ENCODE data around the gene ALG10B.
"Not testable (repeated sequence)": the region's sequence is repeated elsewhere in the genome, so short reads cannot be mapped to it uniquely, and the experiment has no call there.

The ALG10B gene, protein sequence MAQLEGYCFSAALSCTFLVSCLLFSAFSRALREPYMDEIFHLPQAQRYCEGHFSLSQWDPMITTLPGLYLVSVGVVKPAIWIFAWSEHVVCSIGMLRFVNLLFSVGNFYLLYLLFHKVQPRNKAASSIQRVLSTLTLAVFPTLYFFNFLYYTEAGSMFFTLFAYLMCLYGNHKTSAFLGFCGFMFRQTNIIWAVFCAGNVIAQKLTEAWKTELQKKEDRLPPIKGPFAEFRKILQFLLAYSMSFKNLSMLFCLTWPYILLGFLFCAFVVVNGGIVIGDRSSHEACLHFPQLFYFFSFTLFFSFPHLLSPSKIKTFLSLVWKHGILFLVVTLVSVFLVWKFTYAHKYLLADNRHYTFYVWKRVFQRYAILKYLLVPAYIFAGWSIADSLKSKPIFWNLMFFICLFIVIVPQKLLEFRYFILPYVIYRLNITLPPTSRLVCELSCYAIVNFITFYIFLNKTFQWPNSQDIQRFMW

DNA sequence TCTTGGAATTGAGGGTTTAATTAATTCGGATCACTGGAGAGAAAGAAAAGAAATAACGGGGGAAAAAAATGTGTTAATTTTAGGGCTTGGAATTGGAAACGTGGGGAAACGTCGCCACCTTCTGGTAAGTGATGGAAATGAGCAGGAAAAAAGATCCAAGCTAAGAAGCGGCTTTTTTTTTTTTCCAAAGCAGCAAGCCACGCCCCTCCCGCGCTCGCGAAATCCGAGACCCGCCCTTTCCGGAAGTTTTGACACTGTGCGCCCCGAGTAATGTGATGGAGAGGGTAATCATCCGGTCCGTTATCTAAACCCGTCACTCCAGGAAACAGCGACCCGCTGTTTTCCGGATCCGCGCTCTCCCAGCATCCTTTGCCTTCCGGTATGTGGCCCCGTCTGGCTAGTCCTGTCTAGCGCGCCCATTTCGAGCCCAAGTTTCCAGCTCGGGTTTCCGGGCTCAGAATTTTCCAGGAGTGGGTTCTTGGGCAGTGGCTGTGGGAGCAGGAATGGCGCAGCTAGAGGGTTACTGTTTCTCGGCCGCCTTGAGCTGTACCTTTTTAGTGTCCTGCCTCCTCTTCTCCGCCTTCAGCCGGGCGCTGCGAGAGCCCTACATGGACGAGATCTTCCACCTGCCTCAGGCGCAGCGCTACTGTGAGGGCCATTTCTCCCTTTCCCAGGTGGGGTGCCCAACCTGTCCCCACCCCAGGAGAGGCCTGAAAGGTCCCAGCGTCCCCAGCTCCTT, at the start of gene ALG10B:
Gene ALG10B, plus strand, starts transcription at position 384 of the 739 bp plus-strand sequence. Its CDS starts 120 bp downstream, at position 504.
- peak; percentile 97 for DNase-seq

DNA sequence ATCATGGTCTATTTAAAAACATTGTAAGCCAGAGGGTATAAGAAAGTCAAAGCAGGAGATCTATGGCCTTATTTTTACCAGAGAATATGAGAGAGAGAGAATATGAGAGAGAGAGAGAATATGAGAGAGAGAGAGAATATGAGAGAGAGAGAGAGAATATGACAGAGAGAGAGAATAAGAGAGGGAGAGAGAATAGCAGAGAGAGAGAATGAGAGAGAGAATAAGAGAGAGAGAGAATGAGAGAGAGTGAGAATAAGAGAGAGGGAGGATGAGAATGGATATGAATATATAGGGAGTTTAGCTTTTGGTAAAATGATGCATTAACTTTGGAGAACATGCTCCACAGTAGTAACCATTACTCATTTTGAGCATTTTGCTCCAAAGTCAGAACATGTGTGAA, 48.0 kb upstream of the ALG10B start:
- no peak for DNase-seq

DNA sequence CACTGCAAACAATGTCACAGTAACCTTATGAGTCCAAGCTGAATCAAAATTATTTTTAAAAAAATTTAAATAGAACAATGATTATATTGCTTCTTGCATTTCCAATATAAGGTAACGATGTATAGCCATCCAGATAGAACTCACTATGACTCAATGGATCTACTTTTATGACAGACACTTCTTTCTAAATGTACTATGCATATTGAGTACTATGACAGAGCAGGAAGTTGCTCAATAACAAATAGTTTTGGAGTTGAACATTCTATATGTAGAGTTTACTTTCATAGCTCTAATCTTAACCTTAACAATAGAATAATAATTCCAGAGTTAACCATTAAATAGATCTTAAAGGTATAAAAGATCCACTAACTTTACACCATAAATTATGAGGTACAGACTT, 46.7 kb upstream of the ALG10B start:
- no peak for DNase-seq

DNA sequence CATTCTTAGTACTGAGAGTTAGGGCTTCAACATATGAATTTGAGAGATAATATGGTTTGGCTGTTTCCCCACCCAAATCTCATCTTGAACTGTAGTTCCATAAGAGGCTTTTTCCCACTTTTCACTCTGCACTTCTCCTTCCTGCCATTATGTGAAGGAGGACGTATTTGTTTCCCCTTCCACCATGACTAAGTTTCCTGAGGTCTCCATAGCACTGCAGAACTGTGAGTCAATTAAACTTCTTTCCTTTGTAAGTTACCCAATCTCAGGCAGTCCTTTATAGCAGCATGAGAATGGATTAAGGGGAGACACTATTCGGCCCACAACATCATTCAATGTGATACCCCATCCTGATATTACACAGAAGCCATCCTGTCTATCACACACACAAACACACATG, 36.8 kb upstream of the ALG10B start:
- DNase-seq: no peak

DNA sequence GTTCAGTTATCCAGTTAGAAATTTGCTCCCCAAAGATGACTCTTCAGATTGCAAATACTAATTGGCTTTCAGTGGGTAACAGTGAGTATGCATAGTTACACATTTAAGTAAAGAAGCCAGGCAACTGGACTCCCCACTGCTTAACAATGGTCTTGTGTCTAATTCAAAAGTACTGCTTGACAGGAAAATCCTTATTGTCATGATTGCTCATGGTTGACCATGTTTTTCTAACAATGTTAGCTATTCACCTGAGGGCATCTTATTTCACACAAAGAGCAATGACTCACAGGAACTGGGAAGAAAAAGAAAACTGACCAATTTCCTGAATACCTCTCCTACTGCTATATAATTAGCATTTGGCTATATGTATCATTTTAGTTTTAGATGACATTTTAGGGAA, 33.7 kb upstream of the ALG10B start:
- DNase-seq: no peak

DNA sequence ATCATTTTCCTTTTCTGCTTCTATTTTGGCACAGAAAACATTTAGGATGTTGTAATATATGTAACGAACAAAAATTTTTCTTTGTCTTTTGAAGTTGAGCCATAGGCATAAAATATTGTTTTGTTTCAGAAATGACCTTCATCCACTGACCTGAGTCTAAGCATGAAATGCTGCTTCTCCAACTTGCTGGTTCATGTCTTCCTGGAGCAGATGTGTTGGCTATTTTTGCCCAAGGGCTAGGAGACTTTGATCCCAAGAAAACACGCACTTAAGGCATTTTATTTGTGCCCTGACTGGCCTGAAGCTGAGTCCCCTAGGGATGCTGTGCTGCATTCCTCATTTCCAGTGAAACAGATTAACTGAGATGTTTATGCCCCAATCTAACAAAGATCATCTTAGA, 27.2 kb upstream of the ALG10B start:
- DNase-seq: no peak

DNA sequence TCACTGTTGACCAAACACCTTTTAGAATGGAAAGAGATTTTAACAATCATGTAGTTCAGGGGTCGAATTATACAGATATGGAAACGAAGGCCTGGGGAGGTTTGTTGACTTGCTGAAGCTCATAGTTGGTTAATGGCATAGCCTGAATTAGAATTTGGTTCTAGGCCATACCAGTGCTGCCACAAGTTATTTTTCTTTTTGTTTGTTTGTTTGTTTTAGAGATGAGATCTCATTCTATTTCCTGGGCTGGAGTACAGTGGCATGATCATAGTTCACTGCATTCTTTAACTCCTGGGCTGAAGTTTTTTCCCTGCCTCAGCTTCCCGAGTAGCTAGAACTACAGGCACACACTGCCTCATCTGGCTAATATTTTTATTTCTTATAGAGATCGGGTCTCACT, 25.4 kb upstream of the ALG10B start:
- DNase-seq: no peak

DNA sequence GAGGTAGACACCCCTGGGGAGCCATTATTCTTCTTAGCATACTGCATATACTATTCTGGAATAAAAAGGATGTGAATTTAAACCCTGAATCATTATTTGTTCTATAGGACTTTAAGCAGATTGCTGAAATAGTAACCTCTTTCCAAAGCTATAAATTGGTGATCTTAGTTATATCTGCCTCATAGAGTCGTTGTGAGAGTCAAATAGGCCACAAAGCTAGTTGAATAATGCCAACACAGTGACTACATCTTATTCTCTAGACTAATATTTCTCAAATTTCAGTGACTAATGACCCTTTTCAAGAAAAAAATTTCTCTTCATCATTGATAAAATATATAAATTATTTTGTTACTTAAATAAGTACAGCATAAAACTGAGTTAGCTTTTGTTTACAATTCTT, 13.6 kb upstream of the ALG10B start:
- not testable (repeated sequence) for DNase-seq

DNA sequence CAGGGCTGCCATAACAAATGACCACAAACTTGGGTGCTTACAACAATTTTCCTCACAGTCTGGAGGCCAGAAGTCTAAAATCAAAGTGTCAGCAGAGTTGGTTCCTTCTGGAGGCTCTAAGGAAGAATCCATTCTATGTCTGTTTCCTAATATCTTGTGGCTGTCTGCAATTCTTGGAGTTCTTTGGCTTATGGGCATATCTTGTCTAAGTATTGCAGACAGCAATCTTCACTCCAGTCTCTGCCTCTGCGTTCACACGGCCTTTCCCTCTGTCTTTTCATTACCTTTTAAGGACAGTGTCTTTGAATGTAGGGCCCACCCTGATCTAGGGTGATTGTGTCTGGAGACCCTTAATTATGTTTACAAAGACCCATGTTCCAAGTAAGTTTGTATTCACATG, 5.4 kb downstream of the ALG10B start:
- not testable (repeated sequence) for DNase-seq

DNA sequence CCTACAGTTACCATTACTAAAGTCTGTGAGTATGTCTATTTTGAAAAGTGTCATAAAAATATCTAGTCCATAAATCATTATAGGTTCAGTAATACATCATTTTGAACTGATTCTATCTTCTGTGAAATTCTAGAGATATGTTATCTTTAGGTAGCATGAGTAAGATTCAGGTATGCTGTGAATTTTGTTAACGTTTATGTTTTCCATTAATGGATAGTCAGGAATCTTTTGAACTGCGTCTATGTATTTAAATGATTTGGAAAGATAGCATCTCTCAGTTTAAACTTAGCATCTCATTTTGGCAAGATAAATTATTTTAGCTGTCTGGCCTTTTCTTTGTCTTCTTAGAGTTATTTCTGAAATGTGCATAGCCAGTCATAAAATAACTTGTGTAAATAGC, 8.3 kb downstream of the ALG10B start:
- DNase-seq: no peak

DNA sequence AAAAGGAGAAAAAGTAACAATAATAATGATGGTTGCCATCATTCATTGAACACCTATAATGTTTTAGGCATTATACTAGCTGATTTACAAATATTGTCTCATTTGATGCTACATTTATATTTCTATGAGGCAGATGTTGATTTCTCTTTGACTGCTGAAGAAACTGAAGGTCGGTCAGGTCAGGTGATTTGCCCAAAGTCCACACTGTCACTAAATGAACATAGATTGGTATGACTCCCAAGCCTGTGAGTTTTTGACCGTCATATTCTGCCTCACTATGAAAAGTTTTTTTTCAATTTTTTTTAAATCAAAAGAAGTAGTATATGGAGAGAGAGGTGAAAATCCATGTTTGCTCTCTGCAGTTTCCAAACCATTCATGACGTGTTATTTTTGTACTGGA, 10.8 kb downstream of the ALG10B start:
- no peak for DNase-seq

DNA sequence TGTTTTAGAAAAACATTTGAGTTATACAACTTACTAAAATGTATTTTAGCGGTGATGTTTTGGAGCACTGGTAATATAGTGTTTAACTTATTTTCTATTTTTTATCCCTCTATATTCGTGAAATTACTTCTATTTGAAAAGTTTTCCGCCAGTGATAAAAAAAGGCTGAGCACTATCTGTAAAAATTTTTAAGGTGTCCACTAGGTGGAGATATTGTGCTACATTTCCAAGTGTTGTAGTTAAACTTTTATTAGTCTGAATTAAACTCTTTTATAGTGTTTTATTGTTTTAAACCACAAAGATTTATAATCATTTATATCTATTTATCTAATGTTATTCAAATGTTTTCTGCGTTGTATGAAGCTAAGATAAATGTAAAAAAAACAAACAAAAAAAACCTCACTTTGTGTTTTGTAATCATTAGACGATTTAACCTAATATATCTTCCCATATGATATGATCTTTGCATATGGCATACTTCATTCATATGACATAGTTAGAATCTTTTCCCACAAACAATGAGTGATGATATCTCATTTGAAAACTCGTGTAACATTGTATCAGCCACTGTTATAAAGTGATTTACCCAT, 11.8 kb downstream of the ALG10B start:
- no peak for DNase-seq

DNA sequence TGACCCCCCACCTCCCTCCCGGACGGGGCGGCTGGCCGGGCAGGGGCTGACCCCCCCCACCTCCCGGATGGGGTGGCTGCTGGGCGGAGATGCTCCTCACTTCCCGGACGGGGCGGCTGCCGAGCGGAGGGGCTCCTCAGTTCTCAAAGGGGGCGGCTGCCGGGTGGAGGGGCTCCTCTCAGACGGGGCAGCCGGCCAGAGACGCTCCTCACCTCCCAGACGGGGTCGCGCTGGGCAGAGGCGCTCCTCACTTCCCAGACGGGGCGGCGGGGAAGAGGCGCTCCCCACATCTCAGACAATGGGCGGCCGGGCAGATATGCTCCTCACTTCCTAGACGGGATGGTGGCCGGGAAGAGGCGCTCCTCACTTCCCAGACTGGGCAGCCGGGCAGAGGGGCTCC, 13.8 kb downstream of the ALG10B start:
- DNase-seq: not testable (repeated sequence)

DNA sequence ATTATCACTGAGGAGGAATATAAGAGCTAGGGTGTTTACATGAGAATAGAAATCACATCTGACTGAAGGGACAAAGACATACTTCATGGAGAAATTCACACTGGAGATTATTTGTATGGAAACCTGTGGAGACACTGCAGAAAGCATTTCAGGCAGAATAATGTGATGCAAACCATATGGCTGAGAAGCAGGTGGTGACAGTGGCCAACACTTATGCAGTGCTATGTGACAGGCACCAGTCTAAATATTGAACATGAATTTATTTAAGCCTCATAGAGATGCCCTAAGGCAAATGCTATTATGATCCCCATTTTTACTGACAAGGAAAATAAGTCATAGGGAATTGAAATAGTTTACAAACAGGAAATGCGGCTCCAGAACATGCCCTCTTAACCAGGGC, 16.2 kb downstream of the ALG10B start:
- no peak for DNase-seq

DNA sequence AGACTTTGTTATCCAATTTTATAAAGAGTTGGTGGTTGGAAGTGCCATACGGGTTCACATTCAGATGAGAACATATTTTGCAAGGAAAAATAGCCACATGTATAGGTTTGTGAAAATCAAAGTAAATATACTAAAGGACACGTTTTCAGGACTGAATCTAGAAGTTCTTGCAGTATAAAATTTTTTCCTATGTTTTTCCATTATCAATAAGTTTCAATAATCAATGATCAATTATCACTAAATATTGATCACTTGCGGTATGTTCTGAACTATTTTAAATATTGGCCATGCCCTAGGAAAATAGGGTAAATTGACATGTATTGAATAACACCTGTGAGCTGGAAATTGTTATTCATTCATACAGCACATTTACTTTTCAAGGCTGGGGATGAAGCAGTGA, 25.9 kb downstream of the ALG10B start:
- no peak for DNase-seq

DNA sequence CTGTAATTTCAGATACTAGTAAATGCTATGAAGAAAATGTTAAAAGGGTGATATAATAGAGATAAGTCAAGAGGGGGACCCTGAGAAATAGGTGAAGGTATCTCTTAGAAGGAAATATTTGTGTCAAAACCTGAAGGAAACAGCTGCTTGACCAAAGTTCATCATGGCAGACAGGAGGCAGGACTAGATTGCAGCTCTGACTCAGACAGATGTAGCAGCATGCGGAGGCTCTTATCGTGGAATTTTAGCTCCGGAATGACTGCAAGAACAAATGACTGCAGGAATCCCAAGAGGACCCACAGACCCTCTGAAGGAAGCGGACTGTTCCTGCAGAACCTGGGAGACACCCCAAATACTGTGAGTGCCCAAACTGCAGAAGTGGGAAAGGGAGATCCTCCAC, 26.7 kb downstream of the ALG10B start:
- DNase-seq: not testable (repeated sequence)

DNA sequence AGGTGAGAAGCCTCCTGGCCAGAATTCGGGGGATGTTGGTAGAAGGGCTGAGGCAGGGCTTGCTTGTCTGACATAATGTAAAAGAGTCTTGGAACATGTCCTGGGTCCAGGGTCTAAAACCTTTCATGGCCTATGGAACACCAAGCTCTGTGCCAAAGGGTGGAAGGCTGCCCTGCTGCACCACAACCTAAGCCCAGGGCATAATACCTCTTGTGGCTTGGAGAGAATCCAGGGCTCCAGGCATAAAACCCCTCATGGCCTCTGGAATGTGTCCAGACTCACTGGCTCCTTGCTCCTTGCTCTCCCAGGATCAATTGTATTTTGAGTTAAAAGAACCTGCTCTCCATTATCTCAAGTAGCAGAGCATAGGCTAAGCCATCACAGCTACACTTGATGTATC, 27.3 kb downstream of the ALG10B start:
- not testable (repeated sequence) for DNase-seq

DNA sequence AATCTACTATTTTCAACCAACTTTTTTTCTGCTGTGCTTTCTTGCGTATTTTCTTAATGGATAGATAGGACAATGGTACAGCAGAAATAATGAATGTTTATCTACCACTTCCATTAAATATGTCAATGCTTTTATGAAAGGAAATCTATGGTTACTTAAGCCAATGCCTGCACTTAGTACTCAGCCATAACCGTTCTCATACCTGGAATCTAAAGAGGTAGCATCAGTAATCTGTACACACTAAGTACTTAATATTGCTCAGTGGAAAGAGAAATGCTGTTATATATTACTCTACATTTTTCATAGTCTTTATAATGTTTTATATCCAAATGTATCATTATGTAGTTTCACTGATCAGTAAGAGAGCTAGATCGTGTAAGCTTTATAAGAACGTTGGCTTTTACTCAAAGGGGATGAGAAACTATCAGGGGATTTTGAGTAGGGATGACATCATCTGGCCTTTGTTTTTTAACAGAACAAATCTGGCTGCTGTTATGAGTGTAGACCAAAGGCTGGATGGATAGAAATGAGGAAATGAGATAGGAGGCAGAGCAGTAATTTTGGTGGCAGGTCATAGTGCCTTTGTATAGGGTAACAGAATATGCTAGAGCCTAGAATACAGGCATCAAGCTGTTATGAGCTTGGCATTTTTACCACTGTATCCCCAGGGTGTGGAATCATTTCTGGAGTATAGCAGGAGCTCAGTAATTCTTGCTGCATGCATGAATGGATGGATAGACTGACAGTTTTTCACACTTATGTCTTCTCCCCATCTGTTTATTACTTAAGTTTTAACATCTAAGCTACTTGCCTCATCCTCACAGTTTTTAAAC, 34.0 kb downstream of the ALG10B start:
- no peak for DNase-seq

DNA sequence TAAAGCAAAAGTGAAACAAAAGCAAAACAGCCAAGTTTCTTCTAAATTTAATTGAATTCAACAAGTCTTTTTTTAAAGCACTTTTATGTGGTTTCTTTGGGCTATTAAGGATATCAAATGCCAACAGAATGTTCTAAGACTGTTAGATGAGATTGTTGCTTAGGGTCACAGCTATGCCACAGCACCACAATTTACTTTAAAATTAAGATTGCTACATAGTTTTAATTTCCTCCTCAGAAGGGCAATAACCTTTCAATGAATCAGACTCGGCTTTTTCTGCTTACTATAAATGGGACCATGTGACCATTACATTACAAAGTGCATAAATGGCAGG, 34.6 kb downstream of the ALG10B start:
- not testable (repeated sequence) for DNase-seq

DNA sequence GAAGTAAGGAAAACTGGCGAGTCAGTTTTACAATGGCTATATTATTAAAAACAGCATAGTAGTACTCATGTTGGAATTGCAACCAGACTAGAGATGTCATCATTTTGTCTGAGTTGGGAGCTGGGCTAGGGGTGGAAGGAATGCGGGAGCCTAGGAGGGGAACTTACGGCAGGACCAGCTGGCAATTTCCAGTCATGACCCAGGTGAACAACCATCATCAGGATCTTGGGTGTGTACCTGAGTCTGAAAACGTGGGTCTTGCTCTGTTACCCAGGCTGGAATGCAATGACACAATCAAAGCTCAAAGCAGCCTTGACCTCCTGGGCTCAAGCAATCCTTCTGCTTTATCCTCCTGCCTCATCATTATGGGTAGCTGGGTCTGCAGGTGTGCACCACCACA, 50.9 kb downstream of the ALG10B start:
- DNase-seq: no peak

DNA sequence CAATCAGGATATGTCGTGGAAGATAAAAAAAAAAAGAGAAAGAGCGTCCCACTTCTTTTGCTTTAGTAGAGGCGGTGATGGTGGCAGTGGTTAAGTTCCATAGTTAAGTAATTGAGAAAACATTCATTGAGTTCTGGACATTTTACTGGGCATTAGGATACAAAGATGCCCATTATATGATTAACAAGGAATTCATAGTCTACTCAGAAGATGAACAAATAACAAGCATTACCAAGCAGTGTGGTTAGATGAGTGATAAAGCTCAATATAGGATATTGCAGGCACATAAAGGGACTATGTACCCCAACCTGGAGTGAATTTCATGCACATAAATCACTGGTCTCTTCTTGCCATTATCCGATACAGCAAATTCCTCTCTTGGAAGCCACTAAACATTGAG, 53.7 kb downstream of the ALG10B start:
- no peak for DNase-seq

DNA sequence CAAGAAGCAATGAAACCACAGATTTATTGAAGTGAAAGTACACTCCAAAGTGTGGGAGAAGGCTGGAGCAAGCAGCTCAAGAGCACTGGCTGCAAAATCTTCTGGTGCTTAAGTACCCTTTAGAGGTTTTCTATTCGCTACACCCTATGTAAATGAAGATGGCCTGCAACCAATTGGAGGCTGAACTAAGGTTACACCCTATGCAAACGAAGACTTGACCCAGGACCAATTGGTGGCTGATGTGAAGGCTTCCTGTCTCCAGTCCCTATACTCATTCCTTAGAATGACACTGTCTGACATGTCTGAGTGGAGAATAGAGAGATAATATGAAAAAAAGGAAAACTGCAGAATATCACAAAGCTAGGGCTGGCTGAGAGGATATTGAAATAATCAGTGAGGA, 57.2 kb downstream of the ALG10B start:
- DNase-seq: no peak

DNA sequence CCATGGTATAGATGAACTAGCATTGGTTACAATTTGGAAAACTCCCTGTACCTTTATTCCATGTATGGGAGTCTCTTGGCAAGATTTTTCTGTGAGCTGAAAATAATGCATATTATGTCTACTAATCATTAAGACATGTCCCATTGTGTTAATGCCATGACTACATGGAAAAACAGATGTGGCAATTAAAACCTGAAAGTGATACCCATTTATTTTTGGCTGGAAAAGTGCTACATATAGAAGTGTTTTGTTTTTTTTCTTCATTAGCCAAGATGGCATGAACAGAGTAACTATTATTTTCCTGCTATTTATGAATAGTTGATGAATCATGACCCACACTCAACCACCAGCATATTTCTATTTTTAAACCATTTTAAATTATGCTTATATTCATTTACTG, 58.2 kb downstream of the ALG10B start:
- no peak for DNase-seq

Measured in activated effector memory CD4-positive, alpha-beta T cell treated with anti-CD3 and anti-CD28 coated beads, Interleukin-2, amount 50 U/mL, for 16 hours (primary cell).